Ramos (cell line): ENCODE data around the gene AKT2.

Source experiments
- in situ Hi-C: fragments of 300-500 bp; cut with MboI; formaldehyde crosslinking; loops from one replicate; pipeline ENCODE4 v1.14.3; 2022; ENCODE audit warnings: low sequenced_read_pairs; ENCODE audit not compliant: unreplicated experiment

AKT2 gene

DNA sequence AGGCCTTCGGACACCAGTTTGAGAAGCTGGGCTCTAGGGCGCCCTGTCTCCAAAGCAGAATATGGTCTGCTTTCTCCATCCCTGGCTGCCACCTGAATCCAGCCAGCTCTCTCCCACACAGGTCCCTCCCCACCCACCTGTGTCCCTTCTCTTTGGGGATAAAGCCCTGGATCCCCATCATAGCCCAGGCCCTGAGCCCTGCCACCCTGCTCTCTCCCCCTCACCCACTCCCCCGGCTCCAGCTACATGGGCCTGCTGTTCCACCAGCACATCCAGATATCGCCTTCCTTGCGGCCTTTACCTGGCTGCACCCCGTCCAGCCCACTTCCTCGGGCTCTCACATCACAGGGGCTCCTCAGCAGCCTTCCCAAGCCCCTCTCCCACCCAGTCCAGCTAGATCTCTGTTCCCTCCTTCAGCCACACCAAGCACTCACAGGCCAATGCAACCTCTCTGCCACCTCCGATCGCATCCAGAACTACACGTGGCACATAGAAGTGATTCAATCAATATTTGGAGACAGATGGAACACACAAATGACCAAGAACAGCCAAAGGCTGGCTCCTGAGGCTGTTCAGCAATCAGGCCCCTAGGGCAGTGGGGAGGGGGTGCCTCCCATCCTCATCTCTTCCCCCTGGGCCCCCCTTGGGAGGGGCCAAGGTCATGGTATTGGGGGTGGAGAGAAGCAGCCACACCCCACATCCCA is 7.6 kb downstream of the AKT2 start:
- in situ Hi-C loops: no loop called here

GRCh38 chr19:40274585-40275544 is 10.3 kb downstream of the AKT2 start:
- in situ Hi-C loops: no loop called here

DNA sequence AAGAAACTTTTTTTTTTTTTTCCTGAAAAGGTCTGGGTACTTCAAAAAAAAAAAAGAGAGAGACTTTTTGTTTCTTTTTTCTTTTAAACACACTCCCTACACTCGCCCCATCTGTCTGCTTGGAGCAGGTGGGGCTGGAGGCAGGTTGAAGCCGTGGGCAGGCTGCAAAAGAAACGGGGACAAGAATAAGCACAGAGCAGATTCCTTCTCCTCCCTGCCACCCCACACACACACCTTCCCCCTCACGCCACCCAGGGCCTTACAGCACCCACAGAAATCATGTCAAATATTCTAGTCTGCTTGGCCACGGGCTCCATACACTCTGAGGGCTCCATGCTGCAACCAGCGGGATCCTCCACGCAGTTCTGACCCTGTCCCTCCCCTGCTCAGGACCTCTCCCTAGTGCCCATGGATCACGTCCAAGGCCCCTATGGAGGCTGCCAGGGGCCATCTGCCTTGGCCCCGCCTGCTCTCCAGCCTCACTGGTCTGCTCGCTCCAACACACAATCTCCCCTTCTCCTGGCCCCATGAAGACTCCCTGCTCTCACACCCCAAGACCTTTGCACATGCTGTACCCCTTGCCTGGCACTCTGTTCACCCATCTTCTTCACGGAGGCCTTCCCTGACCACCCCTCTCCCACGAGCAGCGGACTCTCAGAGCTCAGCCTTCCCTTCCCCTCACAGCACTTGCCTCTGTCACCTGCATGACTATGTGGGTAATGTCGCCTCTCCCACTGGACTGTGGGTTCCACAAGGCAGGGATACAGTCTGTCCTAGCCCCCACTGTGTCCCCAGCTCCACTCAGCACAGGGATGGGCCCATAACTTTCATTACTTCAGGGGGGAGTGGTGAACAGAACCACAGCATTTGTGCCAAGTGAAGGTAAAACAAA is 11.4 kb downstream of the AKT2 start:
- in situ Hi-C loops: no loop called here

DNA sequence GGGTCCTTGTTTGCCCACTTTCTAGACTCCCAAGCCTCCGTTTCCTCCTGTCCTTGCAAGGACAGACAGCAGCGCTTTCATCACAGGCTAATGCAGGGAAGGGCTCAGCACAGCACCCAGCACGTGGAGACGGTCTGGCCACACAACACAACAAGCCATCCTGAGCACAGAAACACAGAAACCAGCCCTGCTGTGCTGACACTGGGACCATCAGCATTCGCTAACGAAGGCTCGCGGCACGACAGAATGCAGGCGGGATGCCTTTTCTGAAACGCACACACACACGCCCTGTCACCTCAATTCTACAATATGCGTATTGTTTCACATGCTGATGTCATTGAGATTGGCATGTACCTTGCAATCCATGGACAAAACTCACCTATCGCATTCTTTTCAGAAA is 12.9 kb downstream of the AKT2 start:
- in situ Hi-C loops: no loop called here

DNA sequence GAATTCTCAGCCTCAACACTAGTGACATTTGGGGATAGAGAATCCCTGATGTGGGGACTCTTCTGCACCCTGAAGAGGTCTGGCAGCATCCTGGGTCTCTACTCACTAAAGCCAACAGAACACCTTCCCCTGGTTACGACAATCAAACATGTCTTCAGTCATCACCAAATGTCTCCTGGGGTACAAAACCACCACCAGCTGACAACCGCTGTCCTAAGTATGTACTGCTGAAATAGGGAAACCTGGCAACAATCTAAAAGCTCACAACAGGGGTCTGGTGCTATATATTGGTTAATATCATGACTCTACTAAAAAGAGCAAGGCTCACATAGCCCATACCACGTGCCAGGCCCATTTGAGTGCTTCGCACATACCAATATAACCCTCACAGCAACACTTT is 13.4 kb downstream of the AKT2 start:
- in situ Hi-C loops: no loop called here

- in situ Hi-C loops: no loop called here
Observed at GRCh38 chr19:40270362-40271089, 14.6 kb downstream of the AKT2 start.

DNA sequence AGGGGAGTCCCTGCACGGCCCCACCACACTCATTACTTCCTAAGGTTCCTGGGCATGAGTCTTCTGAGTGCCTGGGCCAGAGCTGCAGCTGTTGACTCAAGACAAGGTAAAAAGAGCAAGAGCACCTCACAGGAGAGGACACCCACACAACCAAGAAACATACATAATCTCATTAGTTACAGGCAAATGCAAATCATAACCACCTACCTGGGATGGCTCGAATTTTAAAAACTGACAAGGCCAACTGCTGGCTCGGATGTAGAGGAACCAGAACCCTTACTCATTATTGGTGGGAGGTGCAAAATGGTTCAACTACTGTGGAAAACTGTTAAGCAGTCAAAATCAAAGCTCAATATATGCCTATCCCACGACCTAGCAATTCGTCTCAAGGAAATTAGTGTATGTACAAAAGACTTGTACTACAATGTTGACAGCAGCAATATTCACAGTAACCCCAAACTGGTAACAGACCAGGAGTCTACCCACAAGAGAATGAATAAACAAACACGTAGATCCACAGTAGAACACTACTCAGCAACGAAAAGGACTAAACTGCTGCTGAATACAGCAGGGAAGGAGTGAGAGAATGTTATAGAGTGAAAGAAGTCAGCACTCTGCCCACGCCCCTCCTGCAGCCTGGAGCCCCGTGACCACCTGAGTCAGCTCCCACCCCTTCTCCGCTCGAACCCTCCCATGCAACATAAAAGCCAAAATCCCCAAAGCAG is 15.8 kb downstream of the AKT2 start:
- in situ Hi-C loops: no loop called here

DNA sequence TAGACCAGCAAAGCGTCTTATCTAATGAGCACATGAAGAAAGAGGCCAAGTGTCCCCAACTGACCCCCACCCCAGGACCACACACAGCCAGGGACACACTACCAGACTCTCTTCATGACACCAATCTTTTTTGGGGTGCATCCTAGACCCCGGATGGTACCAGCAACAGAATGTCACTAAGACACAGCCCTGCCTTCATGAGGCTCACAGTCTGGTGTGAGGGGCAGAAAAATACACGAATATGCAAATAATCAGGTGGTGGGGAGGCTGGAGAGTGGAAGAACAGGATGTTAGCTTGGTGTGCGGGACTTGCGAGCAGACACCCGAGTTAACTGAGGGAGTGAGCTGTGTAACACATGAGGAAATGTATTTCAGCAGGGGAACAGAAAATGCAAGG is 17.5 kb downstream of the AKT2 start:
- in situ Hi-C loops: no loop called here

DNA sequence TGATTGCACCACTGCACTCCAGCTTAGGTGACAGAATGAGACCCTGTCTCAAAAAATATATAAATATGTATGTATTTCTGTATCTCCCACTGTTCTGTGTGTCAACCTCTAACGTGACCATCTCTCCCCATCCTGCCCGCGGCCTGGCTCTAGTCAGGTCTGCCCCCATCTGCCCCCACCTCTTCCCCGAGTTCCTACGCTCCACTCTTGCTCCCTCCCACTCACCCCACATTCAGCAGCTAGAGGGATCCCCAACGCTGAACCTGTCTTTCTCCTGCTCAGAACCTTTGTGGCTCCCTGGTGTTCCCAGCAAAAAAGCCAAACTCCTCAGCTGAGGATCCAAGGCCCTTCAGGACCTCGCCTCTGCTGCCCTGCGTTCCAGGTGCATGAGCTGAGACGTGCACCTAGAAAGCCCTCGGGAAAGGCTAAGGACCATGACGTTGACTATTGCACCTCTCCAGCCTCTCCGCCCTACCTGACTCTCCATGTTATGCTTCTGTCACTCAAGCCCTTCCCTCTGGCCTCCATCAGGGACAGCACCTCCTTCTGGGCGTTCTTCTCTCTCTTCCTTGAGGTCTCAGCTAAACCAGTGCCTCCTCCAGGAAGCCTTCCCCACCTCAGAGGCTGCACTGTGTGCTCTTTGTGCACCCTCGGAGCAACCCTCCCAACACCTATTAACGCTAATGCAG is 18.1 kb downstream of the AKT2 start:
- in situ Hi-C loops: no loop called here

DNA sequence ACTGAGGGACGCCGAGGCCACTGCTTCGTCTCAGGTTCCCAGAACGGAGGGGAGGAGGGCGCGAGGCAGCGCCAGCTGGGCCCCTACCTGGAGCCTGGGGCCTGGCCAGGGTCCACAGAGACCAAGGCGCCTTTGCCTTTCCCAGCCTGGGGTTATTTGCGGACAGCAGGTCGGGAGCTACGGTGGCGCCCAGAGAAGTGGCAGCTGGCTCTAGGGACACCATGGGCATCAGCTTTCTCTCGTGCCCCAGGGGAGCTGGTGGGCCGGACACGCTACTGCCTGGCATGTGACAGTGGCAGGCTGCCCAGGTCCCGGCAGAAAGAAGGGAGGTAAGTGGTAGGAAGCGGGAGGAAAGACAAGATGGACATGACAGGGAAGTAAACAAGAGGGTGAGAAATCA is 19.0 kb downstream of the AKT2 start:
- in situ Hi-C loops: no loop called here

- in situ Hi-C loops: no loop called here
Observed at GRCh38 chr19:40265763-40266099, 19.4 kb downstream of the AKT2 start.

GRCh38 chr19:40265055-40265762 is 19.9 kb downstream of the AKT2 start:
- in situ Hi-C loops: no loop called here

- in situ Hi-C loops: no loop called here
Observed at GRCh38 chr19:40264314-40265054, 20.7 kb downstream of the AKT2 start.

- in situ Hi-C loops: no loop called here
Observed at GRCh38 chr19:40263440-40264313, 21.5 kb downstream of the AKT2 start.

- in situ Hi-C loops: no loop called here
Observed at GRCh38 chr19:40262422-40262821, 22.7 kb downstream of the AKT2 start.

DNA sequence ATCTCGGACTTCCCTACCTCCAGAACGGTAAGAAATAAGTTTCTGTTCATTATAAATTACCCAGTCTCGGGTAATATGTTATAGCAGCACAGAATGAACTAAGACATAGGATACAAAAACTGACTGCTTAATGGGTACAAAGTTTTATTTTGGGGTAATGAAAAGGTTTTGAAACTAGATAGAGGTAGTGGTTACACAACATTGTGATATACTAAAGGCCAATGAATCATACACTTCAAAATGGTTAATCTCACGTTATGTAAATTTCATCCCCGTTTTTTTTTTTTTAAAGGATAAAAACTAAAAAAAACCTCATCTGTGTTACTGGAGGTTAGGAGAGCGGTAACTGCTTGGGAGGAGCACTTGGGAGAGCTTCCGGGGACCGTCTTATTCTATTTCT is 23.5 kb downstream of the AKT2 start:
- in situ Hi-C loops: no loop called here

- in situ Hi-C loops: no loop called here
Observed at GRCh38 chr19:40257096-40257517, 28.0 kb downstream of the AKT2 start.
